HG03039 (cell line): ENCODE data around the gene TSNAXIP1.
A peak's percentile ranks its signal among the peaks of the same experiment; 100 is the strongest.
"Not testable (repeated sequence)": the region's sequence is repeated elsewhere in the genome, so short reads cannot be mapped to it uniquely, and the experiment has no call there.

ENCODE experiments used
- ATAC-seq: cut with Tn5 transposase; IDR thresholded peaks from one replicate; pipeline ENCODE4 v1.9.1; 2021; ENCODE audit warnings: mild to moderate bottlenecking, moderate library complexity; ENCODE audit not compliant: unreplicated experiment

TSNAXIP1 gene

DNA sequence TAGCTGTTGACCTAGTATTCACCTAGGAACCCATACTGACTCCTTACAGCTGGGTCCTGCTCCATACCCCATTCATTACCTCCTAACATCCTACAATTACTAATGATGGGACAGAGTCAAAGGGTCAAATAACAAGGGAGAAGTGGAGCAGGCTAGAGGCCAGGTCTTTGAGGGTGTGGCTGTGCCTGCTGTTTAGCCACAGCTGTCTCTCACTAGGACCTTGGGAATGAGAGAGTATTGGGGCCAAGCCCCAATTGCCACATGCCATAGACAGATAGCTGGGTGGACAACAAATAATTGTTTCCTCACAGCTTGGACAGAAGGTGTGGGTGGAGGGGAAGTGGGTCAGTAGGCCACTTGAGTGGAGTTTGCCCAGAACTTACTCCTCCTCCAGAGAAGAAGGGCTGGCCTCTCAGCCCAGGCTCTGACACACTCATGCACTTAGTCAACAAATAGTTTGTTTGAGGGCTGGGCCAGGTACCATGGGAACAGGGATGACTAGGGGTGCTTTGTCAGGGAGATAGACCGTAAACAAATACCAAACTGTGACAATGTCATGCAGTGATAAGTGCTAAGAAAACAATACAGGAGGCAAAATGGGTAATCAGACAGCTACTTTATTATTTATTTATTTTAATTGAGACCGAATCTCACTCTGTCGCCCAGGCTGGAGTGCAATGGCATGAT, 51.0 kb downstream of the TSNAXIP1 start:
- ATAC-seq: no peak

DNA sequence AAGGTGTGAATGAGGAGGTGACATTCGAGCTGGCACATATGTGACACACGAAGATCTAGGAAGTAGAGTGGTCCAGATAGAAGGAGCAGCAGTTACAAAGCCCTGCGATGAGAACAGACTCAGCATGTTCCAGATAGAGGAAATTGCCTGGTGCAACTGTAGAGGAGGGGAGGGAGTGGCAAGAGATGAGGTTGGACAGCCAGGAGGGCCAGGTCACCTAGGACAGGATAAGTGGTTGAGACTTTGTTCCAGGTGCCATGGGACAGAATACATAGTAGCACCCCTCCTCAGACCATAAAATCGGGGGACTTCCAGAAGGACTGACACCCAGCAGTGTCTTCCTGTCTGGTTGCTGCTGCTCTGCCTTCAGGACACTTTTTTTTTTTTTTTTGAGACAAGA, 51.8 kb downstream of the TSNAXIP1 start:
- ATAC-seq: no peak

DNA sequence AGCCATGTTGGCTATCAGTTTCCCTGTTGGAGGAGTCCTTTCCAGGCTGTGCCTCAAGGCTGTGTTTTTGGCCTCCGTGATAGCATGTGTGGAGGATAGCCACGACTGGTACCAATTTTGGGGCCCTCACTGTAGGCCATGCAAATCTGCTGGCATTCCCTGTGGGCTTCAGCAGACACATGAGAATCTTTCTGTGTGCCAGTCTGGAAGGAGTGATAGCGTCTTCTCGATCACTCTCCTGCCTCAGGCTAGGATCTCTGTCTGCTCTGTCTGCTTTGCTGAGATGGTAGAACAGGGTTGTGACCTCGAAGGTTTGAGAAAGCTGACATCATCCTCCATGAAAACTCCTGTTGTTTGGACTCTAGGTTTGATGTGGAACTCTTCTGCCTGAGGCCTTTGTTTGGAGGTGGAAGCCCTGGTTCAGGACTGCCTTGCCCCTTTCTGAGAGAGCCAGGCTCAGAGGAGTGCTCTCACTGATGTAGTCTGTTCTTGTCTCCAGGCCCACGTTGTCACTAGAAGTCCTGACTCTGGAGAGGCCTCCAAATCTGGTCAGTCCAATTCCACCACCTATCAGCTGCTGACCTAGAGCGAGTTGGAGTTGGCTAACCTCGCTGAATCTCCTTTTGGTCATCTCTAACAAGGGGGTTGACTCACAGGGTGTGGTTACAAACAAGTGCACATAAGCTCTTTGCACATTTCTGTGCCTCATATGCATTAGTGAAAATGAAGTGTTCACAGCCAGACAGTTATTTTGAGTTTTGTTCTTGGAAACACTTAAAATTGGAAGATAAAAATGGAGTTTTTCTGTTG, 54.1 kb downstream of the TSNAXIP1 start:
- no peak for ATAC-seq

DNA sequence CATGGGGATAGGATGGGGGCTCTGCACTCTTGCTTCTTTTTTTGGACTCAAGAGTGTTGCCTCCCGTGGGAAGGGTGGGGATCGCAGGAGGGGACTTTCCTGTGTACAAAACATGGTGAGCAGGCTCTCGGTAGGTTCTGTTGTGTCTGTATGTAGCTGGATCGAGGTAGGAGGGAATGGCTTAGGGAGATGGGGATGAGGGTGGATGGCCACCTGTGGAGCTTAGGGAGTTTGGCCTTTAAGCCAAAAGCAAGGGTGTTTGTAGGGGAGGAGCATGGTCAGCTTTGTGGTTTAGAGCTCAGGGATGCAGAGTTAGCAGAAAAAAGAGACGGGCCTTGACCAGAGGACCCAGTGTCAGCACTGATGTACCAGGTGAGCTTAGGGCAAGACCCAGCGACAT, 55.2 kb downstream of the TSNAXIP1 start:
- no peak for ATAC-seq

DNA sequence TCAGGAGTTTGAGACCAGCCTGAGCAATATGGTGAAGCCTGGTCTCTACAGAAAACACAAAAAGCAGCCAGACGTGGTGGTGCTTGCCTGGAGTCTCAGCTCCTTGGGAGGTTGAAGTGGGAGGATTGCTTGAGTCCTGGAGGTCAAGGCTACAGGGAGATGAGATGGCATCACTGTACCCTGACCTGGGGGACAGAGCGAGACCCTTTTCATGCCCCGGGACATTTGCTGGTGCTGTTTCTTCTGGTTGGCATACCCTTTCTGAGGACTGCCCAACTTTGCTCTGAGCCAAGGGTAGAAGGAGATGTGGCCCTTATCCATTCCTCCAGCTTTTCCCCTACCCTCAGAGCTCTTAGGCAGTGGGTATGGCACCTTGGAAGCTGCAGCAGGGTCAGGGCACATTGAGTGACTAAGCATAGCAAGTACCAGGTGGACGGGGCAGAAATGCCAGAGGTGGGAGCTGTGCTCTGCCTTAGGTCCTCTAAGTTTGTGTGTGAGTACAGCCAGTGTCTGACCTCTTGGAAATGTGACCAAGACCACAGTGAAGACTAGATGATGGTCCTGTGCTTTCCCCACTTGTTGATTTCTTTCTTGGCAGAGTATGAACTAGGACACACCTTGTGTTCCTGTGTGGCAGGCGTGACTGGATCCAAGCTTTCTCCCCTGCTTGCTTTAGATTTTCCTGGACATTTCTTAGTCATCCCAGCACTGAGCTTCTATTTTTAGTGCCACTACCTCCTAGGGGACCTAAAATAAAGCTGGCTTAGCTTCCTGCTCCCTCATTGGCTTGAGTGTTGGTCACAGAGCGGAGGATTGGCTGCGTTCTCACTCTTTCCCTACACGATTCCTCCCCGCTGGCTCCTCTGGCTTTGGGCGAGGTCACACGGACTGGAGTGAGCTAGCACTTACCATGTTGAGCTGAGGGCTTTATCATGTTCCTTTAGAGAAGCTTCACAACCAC, 56.2 kb downstream of the TSNAXIP1 start:
- ATAC-seq: no peak

DNA sequence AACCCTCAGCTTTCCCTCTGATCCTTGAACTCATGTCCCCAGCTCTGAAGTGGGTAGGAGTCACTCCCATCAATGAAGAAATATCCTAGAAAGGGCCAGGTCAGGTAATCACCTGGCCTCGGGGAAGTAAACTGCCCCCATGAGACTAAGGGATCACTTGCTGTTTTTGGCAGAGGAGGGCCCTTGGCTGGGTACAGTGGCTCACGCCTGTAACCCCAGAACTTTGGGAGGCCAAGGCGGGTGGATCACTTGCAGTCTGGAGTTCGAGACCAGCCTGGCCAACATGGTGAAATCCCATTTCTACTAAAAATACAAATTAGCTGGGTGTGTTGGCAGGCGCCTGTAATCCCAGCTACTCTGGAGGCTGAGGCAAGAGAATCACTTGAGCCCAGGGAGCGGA, 57.4 kb downstream of the TSNAXIP1 start:
- ATAC-seq: not testable (repeated sequence)

DNA sequence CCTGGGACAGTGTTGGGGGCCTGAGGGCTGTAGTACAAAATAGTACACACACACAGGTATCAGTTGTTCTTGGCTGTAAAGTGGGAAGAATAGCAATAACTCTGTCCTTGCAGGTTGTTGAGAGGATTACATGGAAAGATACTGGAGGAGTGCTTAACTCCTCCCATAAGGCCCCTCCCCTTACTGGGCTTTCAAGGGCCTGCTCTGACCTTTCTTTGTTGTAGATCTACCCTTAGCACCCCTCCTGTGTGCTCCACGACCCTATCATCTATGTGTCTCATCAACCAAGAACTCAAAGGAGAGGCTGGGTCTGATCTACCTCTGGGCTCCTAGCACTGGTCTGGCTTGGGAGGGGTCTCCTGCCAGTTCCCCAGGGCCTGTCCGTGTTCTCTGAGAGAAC, 57.9 kb downstream of the TSNAXIP1 start:
- ATAC-seq: no peak

DNA sequence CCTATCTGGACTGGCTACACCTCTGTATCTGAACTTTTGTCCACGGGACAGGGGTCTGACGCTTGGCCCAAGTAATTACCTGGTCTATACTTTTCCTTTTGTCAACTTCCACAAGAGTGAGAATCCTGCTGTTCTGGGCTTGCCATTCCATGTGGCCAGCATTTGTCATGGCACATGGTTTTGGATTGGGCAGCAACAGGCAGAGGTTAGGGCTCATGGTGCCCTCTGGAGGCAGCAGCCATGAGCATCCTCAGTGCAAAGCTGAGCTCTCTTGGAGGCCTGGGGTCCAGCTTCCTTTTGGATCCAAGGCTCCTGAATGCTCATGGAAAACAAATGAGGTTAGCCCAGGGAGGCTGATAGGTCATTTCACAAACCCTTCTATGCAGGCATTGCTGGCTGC, 58.6 kb downstream of the TSNAXIP1 start:
- no peak for ATAC-seq

DNA sequence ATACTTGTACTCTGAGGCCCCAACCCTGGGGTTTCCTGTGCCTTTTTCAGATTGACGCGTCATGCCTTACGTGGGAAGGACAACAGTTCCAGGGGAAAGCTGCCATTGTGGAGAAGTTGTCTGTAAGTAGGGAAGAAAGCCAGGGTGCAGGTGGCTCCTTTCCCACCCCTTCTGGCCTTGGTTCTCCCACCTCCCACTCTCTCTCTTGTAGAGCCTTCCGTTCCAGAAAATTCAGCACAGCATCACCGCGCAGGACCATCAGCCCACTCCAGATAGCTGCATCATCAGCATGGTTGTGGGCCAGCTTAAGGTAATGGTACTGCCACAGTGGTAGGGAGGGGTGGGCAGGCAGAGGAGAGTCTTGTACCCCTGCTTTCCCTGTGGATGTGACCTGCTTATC, 61.6 kb downstream of the TSNAXIP1 start:
- ATAC-seq: no peak

DNA sequence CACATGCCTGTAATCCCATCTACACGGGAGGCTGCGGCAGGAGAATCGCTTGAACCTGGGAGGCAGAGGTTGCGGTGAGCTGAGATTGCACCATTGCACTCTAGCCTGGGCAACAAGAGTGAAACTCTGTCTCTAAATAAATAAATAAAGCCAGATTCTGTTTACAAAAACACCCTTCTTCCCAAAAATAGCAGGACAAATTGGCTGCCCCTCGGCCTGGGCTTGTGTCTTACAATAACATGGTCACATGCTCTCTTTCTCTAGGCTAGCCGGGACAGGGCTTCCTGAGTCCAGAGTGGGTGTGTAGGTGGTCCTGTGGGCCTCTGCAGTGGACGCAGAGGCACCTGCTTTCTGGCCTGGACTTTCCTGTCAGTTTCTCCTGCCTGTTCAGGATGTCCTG, 63.0 kb downstream of the TSNAXIP1 start:
- ATAC-seq: no peak

DNA sequence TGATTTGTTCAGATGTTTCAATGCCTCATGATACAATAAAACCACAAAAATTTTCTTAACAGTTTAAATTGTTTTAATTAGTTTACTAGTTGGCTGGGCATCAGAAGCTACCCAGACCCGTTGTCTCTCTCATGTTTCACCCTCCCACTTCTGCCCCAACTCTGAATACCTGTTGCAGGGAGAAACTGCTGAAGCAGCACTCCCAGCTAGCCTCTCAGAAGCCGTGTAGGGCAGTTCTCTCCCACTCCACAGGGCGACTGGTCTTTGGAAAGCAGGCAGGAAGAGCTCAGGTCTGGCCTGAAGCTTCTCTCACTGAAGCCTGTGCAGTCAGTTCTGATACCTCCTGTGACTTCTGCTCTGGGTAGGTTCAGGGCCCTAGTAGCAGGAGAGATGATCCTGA, 64.6 kb downstream of the TSNAXIP1 start:
- no peak for ATAC-seq

DNA sequence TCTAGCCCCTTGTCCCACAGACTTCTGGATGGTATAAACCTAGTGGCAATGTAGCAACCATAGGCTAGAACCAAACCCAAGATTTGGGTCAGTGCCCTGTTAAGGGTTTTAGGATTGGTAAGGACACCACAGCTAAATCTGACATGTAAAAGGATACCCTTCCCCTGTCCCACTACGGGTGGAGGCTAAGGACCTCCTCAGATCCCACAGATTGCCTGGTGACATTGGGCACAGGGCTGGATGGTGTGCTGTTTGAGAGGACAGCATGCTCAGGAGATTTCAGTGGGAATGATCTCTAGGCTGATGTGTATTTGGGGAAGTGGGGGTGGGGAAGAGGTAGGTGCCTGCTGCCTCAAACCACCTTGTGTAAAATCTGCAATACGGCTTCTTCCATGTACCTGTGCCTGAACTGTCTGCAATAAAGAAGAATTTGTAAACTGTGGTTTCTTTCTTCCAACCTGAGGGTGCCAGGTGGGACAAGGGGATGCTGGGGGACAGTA, 65.5 kb downstream of the TSNAXIP1 start:
- ATAC-seq: no peak

DNA sequence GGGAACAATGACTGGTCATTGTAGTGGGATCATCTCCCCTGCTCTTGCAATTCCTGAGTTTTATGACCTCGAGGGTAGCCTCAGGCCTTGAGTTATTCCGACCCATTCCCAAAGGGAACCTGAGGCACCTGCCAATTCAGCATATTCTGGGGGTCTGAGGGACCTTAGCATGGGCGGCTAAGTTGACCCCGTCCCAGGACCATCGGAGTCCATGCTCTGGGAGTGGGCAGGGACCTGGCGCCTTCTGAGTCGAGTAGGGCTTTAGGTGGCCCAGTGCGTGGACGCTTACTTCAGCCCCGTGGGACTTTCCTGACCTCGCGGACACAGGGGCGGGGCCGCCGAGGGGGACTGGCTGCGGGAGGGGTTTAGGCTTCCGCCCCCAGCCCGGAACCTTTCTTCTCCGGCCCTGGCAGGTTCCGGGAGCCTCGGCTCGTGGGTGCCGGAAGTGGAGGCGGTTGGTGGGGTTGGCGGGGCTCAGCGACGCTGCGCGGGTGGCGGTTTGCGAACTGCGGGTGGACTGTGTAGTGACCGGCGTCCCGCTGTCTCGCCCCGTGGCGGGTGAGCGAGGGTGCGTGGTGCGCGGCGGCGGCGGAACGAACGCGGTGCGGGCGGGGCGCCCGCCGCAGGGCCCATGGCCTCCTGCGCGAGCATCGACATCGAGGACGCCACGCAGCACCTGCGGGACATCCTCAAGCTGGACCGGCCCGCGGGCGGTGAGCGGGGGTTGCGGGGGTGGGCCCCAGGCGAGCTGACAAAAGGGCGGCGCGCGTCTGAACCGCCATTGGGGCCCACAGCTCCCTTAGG, 66.1 kb downstream of the TSNAXIP1 start, which contains the start of gene EDC4:
Gene EDC4 (plus strand): TSS at position 422 of the 804 bp plus-strand sequence. CDS start 210 bp downstream, at position 632.
- ATAC-seq: peak; percentile 51

DNA sequence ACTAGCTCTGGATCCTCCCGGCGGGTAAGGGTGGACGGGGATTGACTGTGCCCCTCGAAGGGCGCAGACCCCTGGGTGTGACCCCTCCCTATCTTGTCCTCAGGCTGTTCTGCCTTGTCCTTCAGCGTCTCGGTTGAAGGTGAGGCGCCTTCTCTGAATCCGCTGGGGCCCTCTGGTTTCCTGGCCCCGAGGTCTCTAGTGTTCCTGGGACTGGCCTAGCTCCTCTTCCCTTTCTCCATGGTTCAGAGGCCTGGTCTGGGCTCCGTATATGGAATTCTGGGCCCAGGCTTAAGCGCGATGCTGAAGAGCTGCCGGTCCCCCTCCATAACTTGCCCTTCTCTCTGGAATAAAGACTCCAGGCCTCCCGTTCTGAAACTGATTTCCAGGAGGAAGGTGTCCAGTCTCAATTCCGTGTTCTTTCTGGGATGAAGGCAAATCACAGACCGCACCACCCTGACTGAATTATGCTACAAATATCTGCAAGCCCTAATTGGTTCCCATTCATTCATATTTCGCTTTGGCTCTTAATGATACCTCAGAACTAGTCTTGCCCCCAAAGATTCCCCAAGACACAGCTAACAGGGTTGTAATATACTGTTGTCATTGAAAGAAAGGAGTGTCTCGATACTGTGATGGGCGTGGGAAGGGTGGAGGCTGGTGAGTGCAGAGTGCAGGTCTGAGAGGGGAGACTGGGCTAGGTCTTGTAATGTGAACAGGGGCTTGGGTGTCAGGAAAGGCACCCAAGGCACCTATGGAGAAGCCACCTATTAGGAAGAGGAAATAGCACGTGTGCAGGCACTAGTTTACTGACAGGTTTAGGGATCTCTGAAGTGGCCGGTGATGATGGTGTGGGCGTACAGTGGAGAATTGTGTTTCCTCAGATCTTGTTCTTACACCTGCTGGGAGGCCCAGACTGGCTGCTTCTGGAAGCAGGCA, 67.0 kb downstream of the TSNAXIP1 start:
- no peak for ATAC-seq

DNA sequence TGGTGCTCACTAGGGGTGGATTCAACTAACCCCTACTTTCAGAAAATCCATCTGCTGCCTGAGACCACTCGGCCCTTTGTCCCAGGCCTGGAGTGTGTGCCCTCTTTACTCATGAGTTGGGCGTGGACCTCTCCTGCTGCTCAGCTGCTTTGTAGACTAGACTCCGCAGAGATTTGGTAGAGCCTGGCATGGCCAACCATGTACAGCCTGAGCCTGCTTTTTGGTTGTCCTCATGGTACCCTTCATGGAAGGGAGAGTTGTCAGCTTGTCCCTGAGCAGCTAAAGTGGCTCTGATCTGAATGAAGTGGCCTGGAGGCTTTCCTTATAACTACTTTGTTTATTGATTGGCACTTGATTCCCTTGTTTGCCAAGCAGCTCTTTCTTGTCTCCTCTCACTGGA, 67.7 kb downstream of the TSNAXIP1 start:
- no peak for ATAC-seq

DNA sequence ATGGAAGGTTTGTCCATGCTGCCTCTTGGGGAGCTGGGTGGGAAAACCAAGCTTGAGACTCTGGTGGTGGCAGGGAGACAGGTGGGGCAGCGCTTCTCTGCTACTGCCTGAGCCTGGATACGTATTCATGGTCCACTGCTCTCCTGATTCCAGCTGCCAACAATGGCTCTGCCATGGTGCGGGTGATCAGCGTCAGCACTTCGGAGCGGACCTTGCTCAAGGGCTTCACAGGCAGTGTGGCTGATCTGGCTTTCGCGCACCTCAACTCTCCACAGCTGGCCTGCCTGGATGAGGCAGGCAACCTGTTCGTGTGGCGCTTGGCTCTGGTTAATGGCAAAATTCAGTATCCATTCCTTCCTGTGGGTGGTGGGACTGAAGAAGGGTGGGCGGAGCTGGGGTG, 70.4 kb downstream of the TSNAXIP1 start:
- ATAC-seq: no peak
